ENCODE results near the gene WSB1.
"Not testable (repeated sequence)": the region's sequence is repeated elsewhere in the genome, so short reads cannot be mapped to it uniquely, and the experiment has no call there.

WSB1 gene

DNA sequence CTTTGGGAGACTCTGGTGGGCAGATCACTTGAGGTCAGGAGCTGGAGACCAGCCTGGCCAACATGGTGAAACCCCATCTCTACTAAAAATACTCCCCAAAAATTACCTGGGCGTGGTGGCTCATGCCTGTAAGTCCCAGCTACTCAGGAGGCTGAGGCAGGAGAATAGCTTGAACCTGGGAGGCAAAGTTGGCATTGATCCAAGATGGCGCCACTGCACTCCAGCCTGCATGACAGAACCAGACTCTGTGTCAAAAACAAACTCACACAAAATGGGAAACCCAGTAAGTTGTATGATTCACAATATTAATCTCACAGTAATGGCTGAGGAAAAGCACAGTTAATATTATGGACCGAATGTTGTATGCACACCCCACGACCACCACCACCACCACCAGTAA is 24.3 kb downstream of the WSB1 start:
- no peak for DNase-seq

DNA sequence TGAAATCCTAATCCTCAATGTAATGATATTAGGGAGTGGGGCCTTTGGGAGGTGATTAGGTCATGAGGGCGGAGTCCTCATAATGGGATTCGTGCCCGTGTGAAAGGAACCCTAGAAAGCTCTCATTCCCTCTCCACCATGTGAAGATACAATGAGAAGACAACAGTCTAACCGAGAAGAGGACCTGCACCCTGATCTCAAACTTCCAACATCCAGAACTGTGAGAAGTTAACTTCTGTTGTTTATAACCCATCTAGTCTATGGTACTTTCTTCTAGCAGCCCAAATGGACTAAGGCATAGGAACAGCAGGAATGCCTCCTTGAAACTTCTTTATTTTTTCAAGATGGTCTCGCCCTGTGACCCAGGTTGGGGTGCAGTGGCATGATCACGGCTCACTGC is 24.7 kb downstream of the WSB1 start:
- no peak for DNase-seq

DNA sequence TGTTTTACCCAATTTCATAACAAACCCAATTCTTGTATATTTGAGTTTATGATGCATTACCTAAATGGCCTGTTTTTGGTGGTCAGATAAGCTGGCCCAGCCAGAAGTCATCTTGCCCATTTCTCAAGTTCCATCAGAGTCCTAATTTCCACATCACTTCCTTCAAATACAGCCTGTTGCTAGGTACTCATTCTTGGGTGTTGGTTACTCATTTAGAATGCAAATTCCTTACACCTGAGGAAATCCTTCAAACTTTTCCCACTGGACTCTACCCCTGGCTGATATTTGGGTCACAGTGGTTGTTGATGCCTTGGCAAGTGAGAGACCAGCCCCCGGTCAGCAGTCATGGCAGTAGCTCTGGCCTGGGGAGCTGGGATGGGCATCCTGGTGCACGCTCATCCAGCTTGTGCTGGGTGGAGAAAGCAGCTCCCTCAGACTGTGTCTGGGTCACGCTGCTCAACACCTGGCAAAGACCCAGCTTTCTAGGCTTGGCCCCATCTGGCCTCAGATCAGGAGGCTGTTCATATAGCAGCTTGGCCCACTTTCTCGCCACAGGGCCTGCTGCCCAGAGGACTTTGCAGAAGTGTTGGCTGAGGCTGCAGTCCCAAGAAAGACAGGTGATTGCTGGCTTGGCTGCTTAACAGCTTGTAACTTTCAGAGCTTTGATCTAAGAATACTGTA is 25.8 kb downstream of the WSB1 start:
- DNase-seq: no peak

GRCh38 chr17:27320222-27320560 is 26.3 kb downstream of the WSB1 start:
- DNase-seq: no peak

GRCh38 chr17:27321372-27321771 is 27.5 kb downstream of the WSB1 start:
- no peak for DNase-seq

- DNase-seq: no peak
Measured at GRCh38 chr17:27322026-27322425, 28.1 kb downstream of the WSB1 start.

DNA sequence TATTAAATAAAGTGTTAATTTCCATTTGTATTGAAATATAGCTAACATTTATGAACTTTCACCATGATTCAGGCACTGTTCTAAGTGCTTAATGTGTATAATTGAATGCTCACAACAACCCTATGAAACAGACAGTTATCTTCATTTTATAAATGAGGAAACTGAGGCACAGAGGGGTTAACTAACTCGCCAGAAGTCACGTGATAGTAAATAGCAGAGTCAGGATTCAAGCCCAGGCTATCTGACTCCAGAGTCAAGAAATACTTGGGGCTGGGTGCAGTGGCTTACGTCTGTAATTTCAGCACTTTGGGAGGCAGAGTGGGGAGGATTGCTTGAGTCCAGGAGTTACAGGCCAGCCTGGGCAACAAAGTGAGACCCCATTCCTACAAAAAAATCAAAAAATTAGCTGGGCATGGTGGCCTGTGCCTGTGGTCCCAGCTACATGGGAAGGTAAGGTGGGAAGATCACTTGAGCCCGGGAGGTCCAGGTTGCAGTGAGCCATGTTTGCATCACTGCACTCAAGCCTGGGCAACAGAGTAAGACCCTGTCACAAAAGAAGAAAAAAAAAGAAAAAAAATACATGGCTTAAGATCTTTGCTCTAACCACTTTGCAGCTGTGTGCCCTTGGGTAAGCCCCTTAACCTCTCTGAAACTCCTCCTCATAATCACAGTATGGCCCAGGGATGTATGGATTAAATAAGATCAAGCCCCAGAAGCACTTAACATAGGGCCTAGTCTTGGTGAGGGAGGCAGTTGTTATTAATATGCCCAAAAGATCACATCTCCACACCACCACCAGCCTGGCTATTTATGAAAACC is 29.0 kb downstream of the WSB1 start:
- no peak for DNase-seq

DNA sequence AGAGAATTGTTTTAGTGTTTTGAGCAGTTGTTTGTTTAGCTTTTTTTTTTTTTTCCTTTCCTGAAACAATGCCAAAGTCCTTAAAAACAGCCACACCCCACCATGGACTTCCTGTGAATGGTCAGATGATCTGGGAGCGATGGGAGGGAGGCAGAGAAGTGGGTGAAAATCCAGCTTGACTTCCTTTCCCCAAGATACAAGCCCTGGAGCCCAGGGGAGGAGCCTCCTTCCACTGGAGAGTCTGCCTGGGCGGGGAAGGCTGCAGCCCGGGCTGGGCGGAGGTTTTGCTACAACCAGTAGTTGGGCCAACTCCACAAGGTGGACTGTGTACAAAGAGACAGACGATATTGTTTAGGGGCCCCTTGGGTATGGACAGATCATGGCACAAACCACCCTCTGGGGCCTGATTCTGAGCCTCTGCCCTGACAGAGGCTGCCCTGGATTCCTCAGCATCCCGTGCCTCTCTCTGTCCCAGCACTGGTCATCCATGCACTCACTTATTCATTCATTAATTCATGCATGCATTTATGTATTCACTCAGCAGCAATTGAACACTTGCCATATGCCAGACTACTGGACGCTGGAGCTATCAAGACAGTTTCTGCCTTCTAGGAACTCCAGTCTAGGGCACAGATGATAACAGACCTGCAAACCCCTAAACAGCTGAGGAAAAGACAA is 29.8 kb downstream of the WSB1 start:
- DNase-seq: no peak

DNA sequence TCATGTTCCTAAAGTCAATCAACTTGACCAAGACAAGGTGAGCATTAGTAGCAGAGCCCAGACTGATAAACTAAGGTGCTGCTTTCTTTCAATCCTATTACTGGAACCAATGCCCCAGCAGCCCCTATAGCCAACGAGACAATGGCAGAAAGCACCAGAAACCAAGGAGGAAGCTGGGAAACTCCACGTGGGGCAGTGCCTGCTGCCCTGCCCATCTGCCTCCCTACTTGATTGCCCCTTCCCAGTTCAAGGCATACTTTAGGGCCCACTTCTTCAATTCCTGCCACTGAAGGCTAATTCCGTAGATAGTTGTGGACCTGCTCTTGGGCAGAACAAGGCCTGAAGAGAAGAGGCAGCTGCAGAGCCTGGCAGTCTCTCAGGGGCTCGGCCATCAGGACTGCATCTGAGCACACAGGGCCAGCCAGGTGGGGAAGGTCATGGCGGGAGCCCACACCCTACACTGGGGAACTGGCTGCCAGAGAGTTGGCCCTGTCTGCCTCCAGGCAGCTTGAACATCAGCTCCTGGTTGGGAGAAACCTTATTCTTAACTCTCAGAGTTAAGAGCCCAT is 30.9 kb downstream of the WSB1 start:
- no peak for DNase-seq

DNA sequence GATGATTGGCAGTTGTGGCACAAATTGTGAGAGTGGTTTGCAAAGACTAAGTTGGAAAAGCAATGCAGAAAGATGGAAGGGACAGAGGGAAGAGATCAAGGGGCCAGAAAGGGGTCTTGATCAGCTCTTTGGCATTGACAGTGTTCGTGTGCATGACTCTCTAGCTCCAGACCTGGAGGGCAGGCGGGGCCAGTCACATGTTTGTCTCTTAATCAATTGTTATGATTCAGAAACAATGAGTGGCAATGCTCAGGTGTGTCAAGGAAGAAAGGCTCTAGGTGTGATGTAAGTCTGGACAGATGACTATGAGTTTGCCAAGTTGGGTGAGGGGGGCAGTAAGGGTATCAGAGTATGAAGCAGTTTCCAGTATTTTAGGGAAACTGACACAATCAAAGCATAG is 32.1 kb downstream of the WSB1 start:
- no peak for DNase-seq

DNA sequence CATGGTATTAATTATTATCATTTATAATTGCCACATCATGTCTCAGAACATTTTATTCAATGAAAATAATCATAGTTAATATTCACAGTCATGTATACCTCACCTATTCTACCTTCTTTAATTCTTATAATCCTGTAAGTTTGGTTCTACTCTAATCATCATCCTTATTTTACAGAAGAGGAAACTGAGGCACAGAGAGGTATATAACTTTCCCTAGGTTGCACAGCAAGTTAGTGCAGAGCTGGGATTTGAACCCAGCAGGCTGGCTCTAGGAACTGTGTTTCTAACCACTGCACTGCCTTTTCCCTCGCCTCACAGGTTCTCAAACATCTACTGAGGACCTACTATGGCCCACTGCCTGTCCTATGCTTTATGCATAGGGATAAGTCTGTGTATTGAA is 32.7 kb downstream of the WSB1 start:
- DNase-seq: no peak

- no peak for DNase-seq
Measured at GRCh38 chr17:27327397-27327796, 33.5 kb downstream of the WSB1 start.

- DNase-seq: no peak
Measured at GRCh38 chr17:27327871-27328270, 34.0 kb downstream of the WSB1 start.

GRCh38 chr17:27328686-27329085 is 34.8 kb downstream of the WSB1 start:
- DNase-seq: not testable (repeated sequence)

- no peak for DNase-seq
Measured at GRCh38 chr17:27329146-27329805, 35.4 kb downstream of the WSB1 start.

DNA sequence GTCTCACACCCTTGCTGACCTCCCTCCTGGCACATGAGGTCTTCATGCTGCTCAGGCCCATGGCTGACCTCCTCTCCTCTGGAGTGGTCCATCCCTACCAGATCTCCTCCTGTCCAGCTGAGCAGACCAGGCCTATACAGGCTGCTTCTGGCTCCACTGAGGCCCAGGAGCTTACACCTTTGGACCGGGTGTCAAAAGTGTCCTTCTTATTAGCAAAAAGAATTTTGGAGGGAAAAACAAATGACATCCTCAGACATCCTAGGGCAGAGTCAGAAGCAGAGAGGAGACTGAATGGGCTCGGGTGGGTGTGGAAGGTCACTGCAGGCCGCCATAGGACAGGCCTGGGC is 38.1 kb downstream of the WSB1 start:
- no peak for DNase-seq

DNA sequence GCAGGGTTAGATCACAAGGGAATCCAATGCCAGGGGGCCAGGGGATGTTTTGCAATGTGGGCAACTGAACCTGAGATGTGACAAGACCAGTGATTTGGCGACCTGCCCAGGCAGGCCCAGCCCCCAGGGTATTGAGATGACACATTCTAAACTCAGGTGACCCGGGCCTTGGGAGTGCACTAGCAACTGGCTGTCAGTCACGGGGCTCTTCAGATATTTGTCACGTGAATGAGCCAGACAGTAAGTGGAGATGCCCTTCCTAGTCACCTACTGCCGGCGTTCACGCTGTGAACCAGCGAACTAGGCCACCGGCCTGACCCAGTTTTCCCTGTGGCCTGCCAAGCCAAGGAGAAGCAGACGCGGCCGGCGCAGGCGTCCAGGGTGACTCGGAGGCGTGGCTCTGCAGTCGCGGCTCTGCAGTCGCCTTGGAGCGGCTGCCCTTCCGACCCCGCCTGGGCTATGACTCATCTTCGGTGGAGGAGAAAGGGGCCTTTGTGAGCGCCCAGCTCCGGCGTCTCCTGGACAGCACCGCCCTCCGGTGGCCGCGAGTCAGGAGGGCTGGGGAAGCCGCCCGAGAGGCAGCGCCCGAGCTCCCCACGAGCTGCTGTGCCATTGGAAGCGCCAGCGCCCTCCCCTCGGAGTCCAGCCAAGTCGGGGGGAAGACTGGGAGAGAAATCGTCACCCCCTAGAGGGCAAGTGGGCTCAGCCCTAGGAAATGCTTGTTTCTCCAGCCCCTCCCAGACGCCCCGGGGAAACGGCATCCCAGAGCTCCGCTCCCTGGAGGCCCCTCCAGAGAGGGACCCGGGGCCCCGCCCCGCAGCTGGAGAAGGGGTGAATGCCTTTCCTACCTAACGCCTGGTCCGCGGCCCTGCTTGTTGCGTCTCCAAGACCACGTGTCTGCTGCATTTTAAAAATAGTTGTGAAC is 38.8 kb downstream of the WSB1 start:
- peak; percentile 79 to 82 for DNase-seq

DNA sequence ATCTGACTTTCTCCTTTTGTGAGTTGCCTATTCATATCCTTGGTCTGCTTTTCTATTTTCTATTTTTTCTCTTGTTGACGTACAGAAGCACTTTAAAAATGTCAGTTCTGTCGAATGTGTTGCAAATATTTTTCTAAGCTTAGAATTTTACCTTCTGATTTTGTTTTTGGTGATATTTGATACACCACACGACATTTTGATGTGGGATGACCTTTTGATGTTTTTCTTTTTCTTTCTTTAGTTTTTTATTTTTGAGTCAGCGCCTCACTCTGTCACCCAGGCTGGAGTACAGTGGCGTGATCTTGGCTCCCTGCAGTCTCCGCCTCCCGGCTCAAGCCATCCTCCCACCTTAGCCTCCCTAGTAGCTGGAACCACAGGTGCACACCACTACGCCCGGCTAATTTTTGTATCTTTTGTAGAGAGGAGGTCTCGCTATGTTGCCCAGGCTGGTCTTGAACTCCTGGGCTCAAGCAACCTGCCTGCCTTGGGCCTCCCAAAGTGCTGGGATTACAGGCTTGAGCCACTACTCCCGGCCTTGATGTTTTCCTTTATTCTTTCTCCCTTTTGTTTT is 39.6 kb downstream of the WSB1 start:
- no peak for DNase-seq

GRCh38 chr17:27336184-27336583 is 42.3 kb downstream of the WSB1 start:
- no peak for DNase-seq

DNA sequence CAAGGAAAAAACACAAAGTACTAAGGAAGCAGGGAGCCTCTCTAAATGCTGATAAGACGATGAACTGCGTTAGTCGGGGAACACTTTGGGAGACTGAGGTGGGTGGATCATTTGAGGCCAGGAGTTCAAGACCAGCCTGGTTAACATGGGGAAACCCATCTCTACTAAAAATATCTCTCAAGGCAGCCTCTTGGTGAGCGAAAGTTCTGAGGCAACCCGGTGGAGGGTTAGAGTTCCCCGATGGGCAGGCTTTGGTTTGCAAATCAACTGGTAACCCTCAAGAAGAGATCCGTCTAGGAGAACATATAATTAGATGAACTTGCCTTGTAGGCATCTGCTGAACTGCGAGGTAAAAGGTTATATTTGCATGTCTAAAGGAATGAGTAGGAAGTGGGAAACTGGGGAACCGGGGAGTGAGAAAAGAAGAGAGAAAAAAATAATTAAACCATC is 44.6 kb downstream of the WSB1 start:
- no peak for DNase-seq

- DNase-seq: no peak
Measured at GRCh38 chr17:27339198-27339835, 45.4 kb downstream of the WSB1 start.

All from stimulated activated CD4-positive, alpha-beta T cell treated with anti-CD3 and anti-CD28 coated beads, Interleukin-2, amount 100 ng/mL, for 48 hours (primary cell).